ENCODE data around the gene HGS. TPM values are rescaled to one million over a fixed set of nuclear protein-coding genes. Genes with fewer than 3 reads are reported as not detected.

HGS gene
- total and polyA plus RNA-seq, 7 donors, result 38.6 to 158 (median 63.3) TPM

DNA sequence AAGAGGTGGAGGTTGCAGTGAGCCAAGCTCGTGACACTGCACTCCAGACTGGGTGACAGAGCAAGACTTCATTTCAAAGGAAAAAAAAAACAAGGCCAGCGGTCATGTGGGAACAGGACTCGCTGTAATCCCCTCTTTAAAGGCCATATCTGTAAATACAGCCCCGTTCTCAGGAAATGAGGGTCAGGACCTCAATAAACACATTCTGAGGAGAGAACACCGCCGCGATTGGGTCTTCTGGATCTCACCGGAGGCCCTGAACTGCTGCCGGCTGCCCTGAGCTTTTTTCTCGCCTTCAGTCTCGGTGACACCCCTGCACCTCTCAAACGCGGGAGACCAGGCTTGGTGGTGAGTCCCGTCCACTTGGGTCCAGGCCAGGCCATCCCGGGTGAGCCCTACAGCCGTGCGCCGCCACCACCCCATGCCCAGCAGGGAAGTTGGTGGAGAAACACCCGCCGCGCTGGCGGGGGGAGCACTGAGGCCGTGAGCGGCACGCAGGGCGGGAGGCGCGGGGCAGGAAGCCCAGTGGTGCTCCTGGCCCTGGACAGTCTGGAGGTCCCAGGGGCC lies 56.7 kb downstream of the HGS start:
- TF ChIP-seq, protein P1, sequence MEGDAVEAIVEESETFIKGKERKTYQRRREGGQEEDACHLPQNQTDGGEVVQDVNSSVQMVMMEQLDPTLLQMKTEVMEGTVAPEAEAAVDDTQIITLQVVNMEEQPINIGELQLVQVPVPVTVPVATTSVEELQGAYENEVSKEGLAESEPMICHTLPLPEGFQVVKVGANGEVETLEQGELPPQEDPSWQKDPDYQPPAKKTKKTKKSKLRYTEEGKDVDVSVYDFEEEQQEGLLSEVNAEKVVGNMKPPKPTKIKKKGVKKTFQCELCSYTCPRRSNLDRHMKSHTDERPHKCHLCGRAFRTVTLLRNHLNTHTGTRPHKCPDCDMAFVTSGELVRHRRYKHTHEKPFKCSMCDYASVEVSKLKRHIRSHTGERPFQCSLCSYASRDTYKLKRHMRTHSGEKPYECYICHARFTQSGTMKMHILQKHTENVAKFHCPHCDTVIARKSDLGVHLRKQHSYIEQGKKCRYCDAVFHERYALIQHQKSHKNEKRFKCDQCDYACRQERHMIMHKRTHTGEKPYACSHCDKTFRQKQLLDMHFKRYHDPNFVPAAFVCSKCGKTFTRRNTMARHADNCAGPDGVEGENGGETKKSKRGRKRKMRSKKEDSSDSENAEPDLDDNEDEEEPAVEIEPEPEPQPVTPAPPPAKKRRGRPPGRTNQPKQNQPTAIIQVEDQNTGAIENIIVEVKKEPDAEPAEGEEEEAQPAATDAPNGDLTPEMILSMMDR (IDR thresholded peaks at IDR 0.05), result no peak
- Histone ChIP-seq H3K36me3 (ENCODE audit: insufficient read depth in 1 of 2, low read depth in 1 of 2) (no peaks in the 10 kb centered on the region), H3K27me3 (ENCODE audit: insufficient read depth in 3 of 3, low read length in 2 of 3) (peaks cover 0 to 10% (median 8%) of the 10 kb centered on the region in 3 donors), H3K27ac (no peak overlapping the region), H3K9me3 (no peaks in the 10 kb centered on the region), H3K4me3 (no peak overlapping the region), H3K4me1 (no peaks in the 10 kb centered on the region)
- intact Hi-C loops (cut with DNase I), result no loop called here
- ATAC-seq (peak in 3 of 4 donors; percentile 26 to 43 (median 37)), DNase-seq (no peak)
- WGBS, 3 donors, result 22 to 33% (median 24%) methylated on average over 25 to 28 of the region's 28 CpGs

DNA sequence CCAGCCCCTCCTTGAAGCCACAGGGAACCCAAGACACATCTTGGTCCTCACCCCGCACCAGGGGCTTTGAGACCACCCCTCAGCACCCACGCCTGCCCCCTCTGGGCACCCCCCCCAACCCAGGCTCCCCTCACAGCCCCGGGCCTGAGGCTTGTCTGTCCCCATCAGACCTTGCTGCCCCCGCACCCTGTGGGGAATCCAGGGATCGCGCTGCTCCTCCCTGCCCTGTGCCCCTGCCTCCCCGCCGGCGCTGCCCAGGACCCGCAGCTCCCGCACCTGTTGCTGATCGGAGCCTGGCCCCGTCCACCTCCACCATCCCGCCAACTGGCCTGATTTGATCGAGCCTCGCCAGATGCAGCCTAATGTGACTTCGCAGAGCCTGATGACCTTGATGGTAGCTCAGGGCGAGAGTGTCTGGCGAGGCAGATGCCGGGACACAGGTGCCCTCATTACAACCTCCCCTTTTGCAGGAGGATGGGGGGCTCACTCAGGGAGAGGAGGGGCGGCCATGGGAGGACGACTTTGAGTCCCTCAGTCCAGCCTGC lies 57.3 kb downstream of the HGS start:
- Histone ChIP-seq H3K4me3 (no peak overlapping the region), H3K27me3 (ENCODE audit: insufficient read depth in 3 of 3, low read length in 2 of 3) (peaks cover 0 to 10% (median 8%) of the 10 kb centered on the region in 3 donors), H3K4me1 (no peaks in the 10 kb centered on the region), H3K27ac (no peak overlapping the region), H3K9me3 (no peaks in the 10 kb centered on the region), H3K36me3 (ENCODE audit: insufficient read depth in 1 of 2, low read depth in 1 of 2) (no peaks in the 10 kb centered on the region)
- ATAC-seq, result peak in 3 of 4 donors; percentile 10 to 27 (median 27)
- WGBS, 3 donors, result 12 to 29% (median 19%) methylated on average over 17 to 22 of the region's 22 CpGs
- intact Hi-C loops (cut with DNase I), result no loop called here
- TF ChIP-seq, protein P1 (IDR thresholded peaks at IDR 0.05), result no peak
- no peak for DNase-seq

DNA sequence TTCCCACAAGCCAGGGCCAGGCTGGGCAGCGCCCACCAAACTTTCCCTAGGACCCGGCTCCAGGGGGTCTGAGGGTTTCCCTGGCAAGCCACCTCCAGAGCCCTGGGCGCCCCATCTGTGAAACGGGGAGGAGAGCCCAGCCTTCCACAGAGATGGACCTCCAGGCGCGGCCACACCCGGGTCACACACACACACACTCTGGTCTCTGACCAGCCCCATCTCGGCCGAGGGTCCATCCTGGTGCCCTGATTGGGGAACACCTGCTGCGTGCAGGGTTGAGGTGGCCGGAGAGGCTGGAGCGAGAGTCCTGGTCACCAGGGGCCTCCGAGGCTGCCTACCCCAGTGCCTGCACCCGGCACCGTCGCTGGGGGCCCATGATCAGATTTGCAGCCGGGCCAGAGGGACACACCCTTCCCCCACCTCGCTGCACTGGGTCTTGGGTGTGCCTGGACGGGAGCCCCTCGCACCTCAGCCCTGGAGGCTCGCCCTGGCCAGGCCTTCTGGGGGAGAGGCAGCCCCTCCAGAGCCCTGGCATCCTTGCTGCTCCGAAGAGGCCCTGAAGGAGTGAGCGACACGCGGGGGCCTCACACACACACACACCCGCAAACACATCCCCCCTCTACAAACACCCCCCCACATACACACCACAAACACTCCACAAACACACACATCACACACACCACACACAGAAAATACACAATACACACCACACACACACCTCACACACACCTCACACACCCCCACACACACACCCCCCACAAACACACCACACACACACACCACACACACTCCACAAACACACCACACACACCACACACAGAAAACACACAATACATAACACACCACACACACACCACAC lies 58.0 kb downstream of the HGS start:
- peak; percentile 11 to 45 (median 19) for ATAC-seq
- no peaks in the 10 kb centered on the region for H3K36me3 ChIP-seq (ENCODE audit: insufficient read depth in 1 of 2, low read depth in 1 of 2)
- no peaks in the 10 kb centered on the region for H3K9me3 ChIP-seq
- no peak overlapping the region for H3K27ac ChIP-seq
- no peak overlapping the region for H3K4me3 ChIP-seq
- peaks cover 0 to 10% (median 8%) of the 10 kb centered on the region in 3 donors for H3K27me3 ChIP-seq (ENCODE audit: insufficient read depth in 3 of 3, low read length in 2 of 3)
- WGBS, 3 donors, result 38 to 47% (median 42%) methylated on average over 23 to 26 of the region's 26 CpGs
- no peak for DNase-seq
- no peaks in the 10 kb centered on the region for H3K4me1 ChIP-seq
- TF ChIP-seq, protein P1 (IDR thresholded peaks at IDR 0.05), result no peak
- intact Hi-C loops (cut with DNase I), result no loop called here

Other genes starting within 250 kb of the HGS start
- 100 to 1,000 TPM; 341 to 567 (median 431) TPM for gene ACTG1, start 171.2 kb upstream of the HGS start, total RNA-seq
- gene ACTG1, start 171.2 kb upstream of the HGS start, polyA plus RNA-seq, result 100 to 1,000 TPM; 150 to 620 (median 219) TPM
- gene FSCN2, start 155.6 kb upstream of the HGS start, total RNA-seq, result under 1 TPM in 3 of 4 donors, not detected in 1; 0.13 to 0.71 (median 0.38) TPM
- gene FSCN2, start 155.6 kb upstream of the HGS start, polyA plus RNA-seq, result under 1 TPM; 0.08 to 0.09 (median 0.08) TPM
- gene FAAP100, start 131.7 kb upstream of the HGS start, total RNA-seq, result 10 to 100 TPM; 11.8 to 13.1 (median 12.7) TPM
- gene FAAP100, start 131.7 kb upstream of the HGS start, polyA plus RNA-seq, result 10 to 100 TPM; 11.6 to 16.3 (median 12.6) TPM
- gene NPLOC4, start 46.9 kb upstream of the HGS start, total RNA-seq, result 100 to 1,000 TPM; 151 to 324 (median 219) TPM
- gene NPLOC4, start 46.9 kb upstream of the HGS start, polyA plus RNA-seq, result 100 to 1,000 TPM in 2 of 3 donors, 10 to 100 TPM in 1; 87.3 to 414 (median 117) TPM
- under 1 TPM in 2 of 4 donors, not detected in 2; 0.22 to 0.67 TPM for gene TSPAN10, start 46.8 kb upstream of the HGS start, total RNA-seq
- under 1 TPM; 0.09 to 0.39 (median 0.14) TPM for gene TSPAN10, start 46.8 kb upstream of the HGS start, polyA plus RNA-seq
- gene PDE6G, start 27.5 kb upstream of the HGS start, total RNA-seq, result under 1 TPM in 1 of 4 donors, not detected in 3; 0.64 TPM
- gene PDE6G, start 27.5 kb upstream of the HGS start, polyA plus RNA-seq, result 1 to 10 TPM in 1 of 3 donors, under 1 TPM in 2; 0.25 to 1.5 (median 0.56) TPM
- 10 to 100 TPM; 15.5 to 23.6 (median 20.5) TPM for gene OXLD1, start 17.4 kb upstream of the HGS start, total RNA-seq
- 10 to 100 TPM; 35.1 to 44.9 (median 39.8) TPM for gene OXLD1, start 17.4 kb upstream of the HGS start, polyA plus RNA-seq
- 10 to 100 TPM in 1 of 4 donors, 1 to 10 TPM in 3; 4.8 to 14.9 (median 8.6) TPM for gene CCDC137, start 17.3 kb upstream of the HGS start, total RNA-seq
- gene CCDC137, start 17.3 kb upstream of the HGS start, polyA plus RNA-seq, result 10 to 100 TPM; 11.3 to 47.4 (median 28.5) TPM
- gene ARL16, start 214 bp upstream of the HGS start, total RNA-seq, result 10 to 100 TPM in 3 of 4 donors, 1 to 10 TPM in 1; 7.8 to 15.6 (median 11.9) TPM
- gene ARL16, start 214 bp upstream of the HGS start, polyA plus RNA-seq, result 10 to 100 TPM; 23.2 to 29.3 (median 29.1) TPM
- 100 to 1,000 TPM in 2 of 4 donors, 10 to 100 TPM in 2; 93.0 to 175 (median 104) TPM for gene MRPL12, start 19.4 kb downstream of the HGS start, total RNA-seq
- 100 to 1,000 TPM; 222 to 558 (median 242) TPM for gene MRPL12, start 19.4 kb downstream of the HGS start, polyA plus RNA-seq
- 1 to 10 TPM; 2.4 to 6.3 (median 3.8) TPM for gene SLC25A10, start 28.3 kb downstream of the HGS start, total RNA-seq
- gene SLC25A10, start 28.3 kb downstream of the HGS start, polyA plus RNA-seq, result 1 to 10 TPM; 5.9 to 7.0 (median 6.3) TPM
- not detected for gene GCGR, start 120.1 kb downstream of the HGS start, total RNA-seq
- gene GCGR, start 120.1 kb downstream of the HGS start, polyA plus RNA-seq, result under 1 TPM in 2 of 3 donors, not detected in 1; 0.03 to 0.08 TPM
- 10 to 100 TPM; 20.5 to 47.6 (median 25.7) TPM for gene MCRIP1, start 149.3 kb downstream of the HGS start, total RNA-seq
- gene MCRIP1, start 149.3 kb downstream of the HGS start, polyA plus RNA-seq, result 100 to 1,000 TPM in 1 of 3 donors, 10 to 100 TPM in 2; 45.1 to 187 (median 57.1) TPM
- 1,000 to 10,000 TPM in 3 of 4 donors, 100 to 1,000 TPM in 1; 976 to 2,217 (median 1,286) TPM for gene PPP1R27, start 151.0 kb downstream of the HGS start, total RNA-seq
- gene PPP1R27, start 151.0 kb downstream of the HGS start, polyA plus RNA-seq, result 100 to 1,000 TPM; 296 to 661 (median 603) TPM
- 100 to 1,000 TPM; 244 to 361 (median 296) TPM for gene P4HB, start 176.5 kb downstream of the HGS start, total RNA-seq
- 100 to 1,000 TPM; 236 to 384 (median 267) TPM for gene P4HB, start 176.5 kb downstream of the HGS start, polyA plus RNA-seq
- 100 to 1,000 TPM in 3 of 4 donors, 10 to 100 TPM in 1; 88.3 to 192 (median 160) TPM for gene ARHGDIA, start 187.3 kb downstream of the HGS start, total RNA-seq
- gene ARHGDIA, start 187.3 kb downstream of the HGS start, polyA plus RNA-seq, result 100 to 1,000 TPM in 2 of 3 donors, 10 to 100 TPM in 1; 79.1 to 268 (median 100) TPM
- 10 to 100 TPM; 23.0 to 58.4 (median 47.1) TPM for gene ALYREF, start 207.6 kb downstream of the HGS start, total RNA-seq
- gene ALYREF, start 207.6 kb downstream of the HGS start, polyA plus RNA-seq, result 10 to 100 TPM; 37.5 to 79.8 (median 43.8) TPM
- gene ANAPC11, start 207.7 kb downstream of the HGS start, total RNA-seq, result 100 to 1,000 TPM; 118 to 208 (median 135) TPM
- gene ANAPC11, start 207.7 kb downstream of the HGS start, polyA plus RNA-seq, result 100 to 1,000 TPM; 273 to 369 (median 323) TPM
- gene NPB, start 218.2 kb downstream of the HGS start, total RNA-seq, result under 1 TPM; 0.42 to 0.78 (median 0.55) TPM
- 1 to 10 TPM in 1 of 3 donors, under 1 TPM in 2; 0.73 to 2.9 (median 0.76) TPM for gene NPB, start 218.2 kb downstream of the HGS start, polyA plus RNA-seq
- 10 to 100 TPM; 10.2 to 26.9 (median 19.2) TPM for gene PCYT2, start 227.4 kb downstream of the HGS start, total RNA-seq
- 10 to 100 TPM; 13.2 to 14.1 (median 13.3) TPM for gene PCYT2, start 227.4 kb downstream of the HGS start, polyA plus RNA-seq
- 10 to 100 TPM in 1 of 4 donors, 1 to 10 TPM in 3; 3.9 to 10.2 (median 6.3) TPM for gene SIRT7, start 234.2 kb downstream of the HGS start, total RNA-seq
- gene SIRT7, start 234.2 kb downstream of the HGS start, polyA plus RNA-seq, result 10 to 100 TPM in 2 of 3 donors, 1 to 10 TPM in 1; 5.7 to 14.2 (median 10.4) TPM
- gene MAFG, start 243.7 kb downstream of the HGS start, total RNA-seq, result 10 to 100 TPM; 43.1 to 74.2 (median 53.7) TPM
- gene MAFG, start 243.7 kb downstream of the HGS start, polyA plus RNA-seq, result 10 to 100 TPM; 21.6 to 73.7 (median 26.6) TPM

Data from psoas muscle (tissue), 8 donors.